Measurements from ENCODE around the gene LIN7A. TPM values are rescaled to one million over a fixed set of nuclear protein-coding genes. Genes with fewer than 3 reads are reported as not detected.

LIN7A gene
- total and polyA plus RNA-seq, 2 of the 4 experiments (the other 2 are of a cell fraction), result 10.8 to 24.7 TPM

GRCh38 chr12:80895240-80895639, 42.5 kb downstream of the LIN7A start:
- H3K36me3 ChIP-seq (ENCODE audit: control insufficient read depth, insufficient read depth, low read length), result no peaks in the 10 kb centered on the region
- H2BK5ac ChIP-seq (ENCODE audit: low read depth, low read length, poor library complexity, severe bottlenecking), result no peak overlapping the region
- no peak overlapping the region for H2AK5ac ChIP-seq (ENCODE audit: low read depth, low read length)
- H3K4me2 ChIP-seq (ENCODE audit: low read depth, low read length), result no peak overlapping the region
- ChIA-PET CTCF (interaction anchor here (0.6 kb wide), 1 partner anchor 50 kb away, joined by 3 read pairs; no protein-coding TSS in a partner anchor), POLR2A (ENCODE audit: unreplicated experiment) (no interaction called here)
- H3K27ac ChIP-seq (ENCODE audit: insufficient read depth, low read length), result no peak overlapping the region
- no peaks in the 10 kb centered on the region for H3K27me3 ChIP-seq (ENCODE audit: control insufficient read depth, insufficient read depth, low read length)
- TF ChIP-seq RFX5 (IDR thresholded peaks at IDR 0.05; ENCODE audit: low read depth, low read length) (no peak), POLR2A (IDR thresholded peaks at IDR 0.05; ENCODE audit: low read depth, low read length) (no peak), RCOR1 (IDR thresholded peaks at IDR 0.05; ENCODE audit: insufficient replicate concordance, low read length) (no peak), BHLHE40 (IDR thresholded peaks at IDR 0.05; ENCODE audit: low read depth, low read length) (no peak), CTCF (conservative IDR thresholded peaks at IDR 0.05; ENCODE audit: low read depth, low read length) (no peak), RAD21 (IDR thresholded peaks at IDR 0.05; ENCODE audit: low read length) (no peak), USF2 (IDR thresholded peaks at IDR 0.05; ENCODE audit: low read depth, low read length) (no peak), CHD1 (IDR thresholded peaks at IDR 0.05; ENCODE audit: low read depth, low read length) (no peak), CEBPB (IDR thresholded peaks at IDR 0.05; ENCODE audit: low read depth, low read length) (no peak)
- H3K56ac ChIP-seq (ENCODE audit: extremely low read depth, insufficient read depth, low read length), result no peak overlapping the region
- no peaks in the 10 kb centered on the region for H3K9me3 ChIP-seq (ENCODE audit: control insufficient read depth, insufficient read depth, low read length)
- H2BK120ac ChIP-seq (ENCODE audit: low read depth, low read length), result no peak overlapping the region
- no peak overlapping the region for H3K14ac ChIP-seq (replicated peaks; ENCODE audit: low read depth, low read length)
- dilution Hi-C loops (cut with HindIII; ENCODE audit: low sequenced_read_pairs, unreplicated experiment) (no loop called here), intact Hi-C loops (cut with micrococcal nuclease) (no loop called here), in situ Hi-C loops (cut with MboI; ENCODE audit: low sequenced_read_pairs) (no loop called here)
- H3K4me3 ChIP-seq (ENCODE audit: insufficient read depth, low read depth, low read length), result no peak overlapping the region
- no peak overlapping the region for H4K91ac ChIP-seq (ENCODE audit: insufficient read depth, low read depth, low read length)
- no peak overlapping the region for H2AFZ ChIP-seq (replicated peaks; ENCODE audit: low read length, poor library complexity)
- no peak overlapping the region for H2BK15ac ChIP-seq (ENCODE audit: low read depth, low read length)
- DNase-seq (no peak), ATAC-seq (ENCODE audit: low read depth) (no peak)
- H3K4ac ChIP-seq (ENCODE audit: low read depth, low read length), result no peak overlapping the region
- no peak overlapping the region for H3K23ac ChIP-seq (ENCODE audit: low read depth, low read length)
- H2AK9ac ChIP-seq (replicated peaks; ENCODE audit: low read depth, low read length, poor library complexity), result no peak overlapping the region
- H4K5ac ChIP-seq (ENCODE audit: low read depth, low read length), result no peak overlapping the region
- H3K9me1 ChIP-seq (ENCODE audit: insufficient read depth, low read length), result no peaks in the 10 kb centered on the region
- no peak overlapping the region for H3K9ac ChIP-seq (ENCODE audit: low read depth, low read length)
- whole genome bisulfite sequencing, 2 experiments (ENCODE audit: extremely low coverage in 2 of 2, insufficient read length in 1 of 2), result no CpG with 5 or more reads among the region's 3 CpGs
- H3K79me1 ChIP-seq (ENCODE audit: low read depth in 1 of 2, low read length in 2 of 2), result peaks cover 0 to 18% of the 10 kb centered on the region in 2 experiments; a peak in 3 of 4 replicates
- H3K4me1 ChIP-seq (ENCODE audit: control insufficient read depth, insufficient read depth, low read length), result no peaks in the 10 kb centered on the region
- no peaks in the 10 kb centered on the region for H4K20me1 ChIP-seq (ENCODE audit: insufficient read depth, low read length)
- no peak overlapping the region for H2BK20ac ChIP-seq (ENCODE audit: low read depth, low read length)
- no TSS peak for BruUV-seq (replicated peaks)
- no peak overlapping the region for H4K8ac ChIP-seq (ENCODE audit: low read depth in 2 of 2, low read length in 2 of 2)
- H3K18ac ChIP-seq (ENCODE audit: low read depth, low read length), result no peak overlapping the region

Measured in IMR-90 (cell line).